NCI-H2227 treated with DMSO at 0.1 percent for 48 hours (cell line): ENCODE data around the gene DIPK2B.

Experiments used
- DNase-seq: peaks from one replicate; lab custom pipeline; 2025; lab: John Stamatoyannopoulos, UW

DIPK2B gene

GRCh38 chrX:45200741-45201234 is at the start of gene DIPK2B:
TSS of gene DIPK2B (minus strand) at chrX:45200876. CDS start at chrX:45200826, 50 bp downstream.
- DNase-seq: no peak

- no peak for DNase-seq
Observed at GRCh38 chrX:45240301-45240700, 39.6 kb upstream of the DIPK2B start.

- no peak for DNase-seq
Observed at GRCh38 chrX:45238489-45238888, 37.8 kb upstream of the DIPK2B start.

GRCh38 chrX:45233531-45233930 is 32.9 kb upstream of the DIPK2B start:
- no peak for DNase-seq

GRCh38 chrX:45232139-45232538 is 31.5 kb upstream of the DIPK2B start:
- DNase-seq: no peak

GRCh38 chrX:45230410-45230809 is 29.7 kb upstream of the DIPK2B start:
- DNase-seq: no peak

- DNase-seq: no peak
Observed at GRCh38 chrX:45229348-45229747, 28.7 kb upstream of the DIPK2B start.

- DNase-seq: no peak
Observed at GRCh38 chrX:45228126-45228525, 27.4 kb upstream of the DIPK2B start.

- DNase-seq: no peak
Observed at GRCh38 chrX:45208121-45208856, 7.6 kb upstream of the DIPK2B start.

GRCh38 chrX:45202171-45202570 is 1.5 kb upstream of the DIPK2B start:
- DNase-seq: no peak

GRCh38 chrX:45198706-45199105 is 2.0 kb downstream of the DIPK2B start:
- no peak for DNase-seq

- DNase-seq: no peak
Observed at GRCh38 chrX:45198301-45198700, 2.4 kb downstream of the DIPK2B start.

- no peak for DNase-seq
Observed at GRCh38 chrX:45196701-45197100, 4.0 kb downstream of the DIPK2B start.

GRCh38 chrX:45191820-45192409 is 8.8 kb downstream of the DIPK2B start:
- DNase-seq: no peak

- DNase-seq: no peak
Observed at GRCh38 chrX:45191383-45191782, 9.3 kb downstream of the DIPK2B start.

- no peak for DNase-seq
Observed at GRCh38 chrX:45187731-45188130, 12.9 kb downstream of the DIPK2B start.

GRCh38 chrX:45186643-45187026 is 14.0 kb downstream of the DIPK2B start:
- no peak for DNase-seq

- no peak for DNase-seq
Observed at GRCh38 chrX:45184211-45184610, 16.5 kb downstream of the DIPK2B start.

- no peak for DNase-seq
Observed at GRCh38 chrX:45172890-45173289, 27.8 kb downstream of the DIPK2B start.

- DNase-seq: no peak
Observed at GRCh38 chrX:45166781-45167180, 33.9 kb downstream of the DIPK2B start.

- no peak for DNase-seq
Observed at GRCh38 chrX:45165726-45166125, 35.0 kb downstream of the DIPK2B start.

GRCh38 chrX:45164995-45165394 is 35.7 kb downstream of the DIPK2B start:
- no peak for DNase-seq

GRCh38 chrX:45164021-45164621 is 36.6 kb downstream of the DIPK2B start:
- no peak for DNase-seq
